Right lobe of liver (tissue), 6 donors: Measurements from ENCODE around the gene ZIC5. TPM values are rescaled to one million over a fixed set of nuclear protein-coding genes. Genes with fewer than 3 reads are reported as not detected.
"Not testable (repeated sequence)": the region's sequence is repeated elsewhere in the genome, so short reads cannot be mapped to it uniquely, and the experiment has no call there.

Experiments used
- ATAC-seq, 4 donors: fragments of 200-7000 bp; cut with Tn5 transposase; one replicate each; pipeline ENCODE4 v1.9.1; 2020; ENCODE audit warnings: mild to moderate bottlenecking in 4 of 4, moderate library complexity in 4 of 4
- DNase-seq, 3 donors: peaks; one replicate each; pipeline ENCODE4 v3.0.0-alpha.2; 2020
- H3K27ac ChIP-seq, 3 donors: fragments of 200-600 bp; one replicate each; pipeline ENCODE4 v1.8.0; 2022
- H3K27me3 ChIP-seq, 2 donors: fragments of 200-600 bp; one replicate each; pipeline ENCODE4 v1.8.0; 2022
- H3K36me3 ChIP-seq, 4 donors: fragments of 200-600 bp; sonication (generic) in 1 of 4; one replicate each; pipeline versions ENCODE4 v1.5.1 to v1.8.0; 2017 to 2022; ENCODE audit warnings: control low read depth in 1 of 4
- H3K4me1 ChIP-seq, 4 donors: fragments of 200-600 bp; sonication (generic) in 1 of 4; one replicate each; pipeline versions ENCODE4 v1.5.1 to v1.8.0; 2017 to 2022; ENCODE audit warnings: control low read depth in 1 of 4
- H3K4me3 ChIP-seq, 3 donors: fragments of 200-600 bp; one replicate each; pipeline ENCODE4 v1.8.0; 2022
- H3K9me3 ChIP-seq, 4 donors: fragments of 200-600 bp; sonication (generic) in 1 of 4; one replicate each; pipeline versions ENCODE4 v1.5.1 to v1.8.0; 2017 to 2022; ENCODE audit warnings: control low read depth in 1 of 4
- POLR2A ChIP-seq: fragments of 450-650 bp; IDR thresholded peaks from one replicate; pipeline ENCODE4 v1.6.1; 2017; ENCODE audit warnings: antibody characterized with exemption, mild to moderate bottlenecking
- WGBS: methylation state at CpG from one replicate; pipeline ENCODE4 v1.1.6; 2018; ENCODE audit warnings: low coverage, low lambda C conversion rate; ENCODE audit not compliant: insufficient coverage; ENCODE audit errors: missing lambda C conversion rate; 5-methylcytosine and 5-hydroxymethylcytosine counted together
- intact Hi-C, 2 donors: fragments of 100-400 bp; cut with DNase I; formaldehyde crosslinking; loops; one replicate each; pipeline versions ENCODE4 v1.11.2 to v1.14.1; 2022
- total RNA-seq, 6 experiments: library from RNA; depleted of rRNA in 2 of 6; stranded (reverse); fragments of >200 nt in 2 of 6; fragmentation: NEBNext Ultra II Directional in 3 of 6; extraction: Animal tissue kit (Norgen Biotek cat#: 25700) in 3 of 6; gene quantifications; one replicate each; pipeline versions ENCODE4 v1.1.0 to v1.2.4, GENCODE V29; 2016 to 2023
- TF ChIP-seq, protein P1 (sequence below), 4 donors: fragments of 200-600 bp in 3 of 4; fragments of 450-650 bp in 1 of 4; IDR thresholded peaks; one replicate each; pipeline versions ENCODE4 v1.5.1 to v1.8.0; 2016 to 2022; ENCODE audit warnings: antibody characterized with exemption in 4 of 4, mild to moderate bottlenecking in 2 of 4
- donor health status: DM: no; HTN: yes; CAD: no.
- donor health status: DM: no; HTN: no; CAD: no.
- donor health status: DM: no; HTN: no; CAD: no.
- donor health status: DM: no; HTN: yes; CAD: no.
- donor health status: DM: no; HTN: yes; CAD: no.

Gene ZIC5
- total RNA-seq, 6 experiments from 2014 or later: not detected

DNA sequence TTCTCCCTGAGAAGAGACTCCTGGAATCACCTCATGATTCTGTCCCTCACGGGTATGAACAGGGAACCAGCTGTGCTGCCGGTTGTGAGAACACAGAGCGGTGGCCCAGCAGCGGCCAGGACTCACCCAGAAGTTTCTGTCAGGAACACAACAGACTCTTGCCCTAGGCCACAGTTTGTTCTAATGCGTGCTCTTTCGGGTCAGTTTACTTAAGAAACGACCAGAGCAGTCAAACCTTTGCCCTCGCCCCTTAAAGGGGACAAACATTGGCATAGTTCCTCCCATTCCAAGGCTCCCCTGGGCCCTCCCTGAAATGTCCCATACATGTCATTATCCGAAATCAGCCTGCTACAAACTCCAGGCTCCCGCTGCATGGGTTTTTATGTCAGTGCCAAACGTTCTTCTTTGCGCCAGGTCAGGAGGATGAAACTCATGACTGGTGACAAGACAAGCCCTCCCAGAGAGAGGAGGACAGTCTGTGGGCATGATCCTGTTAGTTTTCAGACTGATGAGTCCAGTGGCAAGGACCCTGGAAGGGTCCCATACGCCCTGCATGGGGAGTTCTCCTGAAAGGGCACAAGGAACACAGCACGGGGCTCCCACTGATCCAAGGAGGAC, 18.3 kb downstream of the ZIC5 start:
- Histone ChIP-seq H3K9me3 (no peaks in the 10 kb centered on the region), H3K4me1 (peaks cover 0 to 21% (median 9%) of the 10 kb centered on the region in 4 donors), H3K4me3 (no peak overlapping the region), H3K27ac (no peak overlapping the region), H3K36me3 (no peaks in the 10 kb centered on the region), H3K27me3 (peaks cover 0 to 26% of the 10 kb centered on the region in 2 donors)
- 67% methylated on average over 8 of the region's 14 CpGs for WGBS
- no peak for TF ChIP-seq POLR2A
- TF ChIP-seq, protein P1, sequence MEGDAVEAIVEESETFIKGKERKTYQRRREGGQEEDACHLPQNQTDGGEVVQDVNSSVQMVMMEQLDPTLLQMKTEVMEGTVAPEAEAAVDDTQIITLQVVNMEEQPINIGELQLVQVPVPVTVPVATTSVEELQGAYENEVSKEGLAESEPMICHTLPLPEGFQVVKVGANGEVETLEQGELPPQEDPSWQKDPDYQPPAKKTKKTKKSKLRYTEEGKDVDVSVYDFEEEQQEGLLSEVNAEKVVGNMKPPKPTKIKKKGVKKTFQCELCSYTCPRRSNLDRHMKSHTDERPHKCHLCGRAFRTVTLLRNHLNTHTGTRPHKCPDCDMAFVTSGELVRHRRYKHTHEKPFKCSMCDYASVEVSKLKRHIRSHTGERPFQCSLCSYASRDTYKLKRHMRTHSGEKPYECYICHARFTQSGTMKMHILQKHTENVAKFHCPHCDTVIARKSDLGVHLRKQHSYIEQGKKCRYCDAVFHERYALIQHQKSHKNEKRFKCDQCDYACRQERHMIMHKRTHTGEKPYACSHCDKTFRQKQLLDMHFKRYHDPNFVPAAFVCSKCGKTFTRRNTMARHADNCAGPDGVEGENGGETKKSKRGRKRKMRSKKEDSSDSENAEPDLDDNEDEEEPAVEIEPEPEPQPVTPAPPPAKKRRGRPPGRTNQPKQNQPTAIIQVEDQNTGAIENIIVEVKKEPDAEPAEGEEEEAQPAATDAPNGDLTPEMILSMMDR (IDR thresholded peaks at IDR 0.05): no peak
- ATAC-seq (peak; percentile 16 to 71 (median 61)), DNase-seq (no peak)
- intact Hi-C loops: no loop called here

DNA sequence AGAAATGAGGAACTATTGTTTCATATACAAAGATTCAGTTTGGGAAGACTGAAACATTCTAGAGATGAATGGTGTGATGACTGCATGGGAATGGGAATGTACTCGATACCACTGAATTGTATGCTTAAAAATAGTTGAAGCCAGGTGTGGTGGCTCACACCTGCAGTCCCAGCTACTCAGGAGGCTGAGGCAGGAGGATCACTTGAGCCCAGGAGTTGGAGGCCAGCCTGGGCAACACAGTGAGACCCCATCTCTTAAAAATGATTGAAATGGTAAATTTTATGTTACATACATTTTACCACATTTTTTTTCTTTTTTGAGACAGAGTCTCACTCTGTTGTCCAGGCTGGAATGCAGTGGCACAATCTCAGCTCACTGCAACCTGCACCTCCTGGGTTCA, 19.9 kb downstream of the ZIC5 start:
- H3K9me3 ChIP-seq, ATAC-seq, intact Hi-C loops, H3K4me3 ChIP-seq, H3K36me3 ChIP-seq, DNase-seq, H3K27ac ChIP-seq: not testable (repeated sequence)
- H3K4me1 ChIP-seq: peaks cover 0 to 13% (median 5%) of the 10 kb centered on the region in 4 donors
- peaks cover 0 to 13% of the 10 kb centered on the region in 2 donors for H3K27me3 ChIP-seq
- WGBS: 78% methylated on average over 1 of the region's 1 CpG

DNA sequence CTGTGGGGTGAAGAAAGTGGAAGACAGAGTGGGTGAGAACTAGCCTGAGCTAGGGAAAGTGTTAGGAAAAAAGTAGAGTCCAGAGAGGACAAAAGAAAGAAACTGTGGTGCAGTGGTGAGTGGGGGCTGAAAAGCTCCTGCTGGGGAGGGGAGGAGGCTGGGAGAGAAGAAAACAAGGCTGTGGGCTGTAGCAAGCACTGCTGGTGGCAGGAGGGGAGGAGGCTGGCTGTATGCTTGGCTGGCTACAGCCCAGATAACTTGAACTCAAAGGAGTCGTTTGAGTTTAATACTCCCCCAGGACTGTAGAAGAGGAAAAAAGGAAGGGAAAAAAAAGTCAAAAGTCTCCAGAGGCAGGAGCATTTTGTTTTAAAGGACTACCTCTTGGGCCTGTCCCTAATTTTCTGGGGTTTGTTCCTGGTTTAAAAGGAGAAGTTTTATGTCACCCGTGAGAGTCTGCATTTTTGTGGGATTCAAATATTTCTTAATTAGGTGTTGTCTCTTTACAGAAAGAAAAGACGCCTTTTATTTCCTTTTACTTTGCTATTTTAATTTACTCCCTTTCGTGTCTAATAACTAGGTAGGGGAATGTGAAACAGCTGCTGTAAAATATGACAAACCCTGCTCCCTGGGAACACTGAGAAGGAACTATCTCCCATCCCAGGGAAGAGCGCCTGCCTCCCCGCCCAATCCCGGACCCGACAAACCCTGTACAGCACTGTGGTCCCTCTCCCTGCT, 21.7 kb downstream of the ZIC5 start:
- Histone ChIP-seq H3K9me3 (no peaks in the 10 kb centered on the region), H3K27me3 (no peaks in the 10 kb centered on the region), H3K4me1 (peaks cover 0 to 5% (median 0%) of the 10 kb centered on the region in 4 donors), H3K36me3 (no peaks in the 10 kb centered on the region), H3K27ac (no peak overlapping the region), H3K4me3 (no peak overlapping the region)
- intact Hi-C loops: no loop called here
- TF ChIP-seq, protein P1 (IDR thresholded peaks at IDR 0.05): no peak
- TF ChIP-seq POLR2A: no peak
- 73% methylated on average over 8 of the region's 8 CpGs for WGBS
- ATAC-seq (no peak), DNase-seq (no peak)

DNA sequence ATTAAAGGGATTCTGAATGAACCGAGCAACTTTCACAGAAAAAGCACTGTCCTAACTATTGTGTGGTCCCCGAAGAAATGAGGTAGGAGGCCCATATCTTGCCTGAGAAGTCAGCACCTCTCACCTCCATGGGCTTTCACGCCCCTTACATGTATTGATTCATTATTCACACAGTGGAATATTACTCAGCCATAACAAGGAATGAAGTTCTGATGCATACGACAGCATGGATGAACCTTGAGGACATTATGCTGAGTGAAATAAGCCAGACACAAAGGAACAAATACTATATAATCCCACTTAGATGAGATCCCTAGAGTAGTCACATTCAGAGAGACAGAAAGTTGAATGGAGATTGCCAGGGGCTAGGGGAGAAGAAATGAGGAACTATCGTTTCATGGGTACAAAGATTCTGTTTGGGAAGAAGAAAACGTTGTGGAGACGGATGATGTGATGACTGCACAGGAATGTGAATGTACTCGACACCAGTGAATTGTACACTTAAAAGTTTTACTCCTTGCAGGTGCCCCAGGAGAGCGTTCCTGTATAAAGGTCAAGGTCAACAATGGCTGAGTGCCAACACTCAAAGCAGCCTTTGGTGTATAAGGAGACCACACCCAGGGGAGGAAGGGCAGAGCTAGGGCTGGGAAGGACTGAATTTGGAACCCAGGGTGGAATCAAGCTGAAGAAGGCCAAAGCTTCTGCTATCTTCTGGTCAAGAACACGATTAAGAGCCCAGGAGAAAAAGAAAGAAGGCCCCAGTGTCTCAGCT, 22.5 kb downstream of the ZIC5 start:
- Histone ChIP-seq H3K27ac (no peak overlapping the region), H3K4me3 (no peak overlapping the region), H3K27me3 (no peaks in the 10 kb centered on the region), H3K36me3 (no peaks in the 10 kb centered on the region), H3K4me1 (peaks cover 0 to 5% (median 0%) of the 10 kb centered on the region in 4 donors), H3K9me3 (no peaks in the 10 kb centered on the region)
- ATAC-seq (no peak), DNase-seq (no peak)
- intact Hi-C loops: no loop called here
- 78% methylated on average over 10 of the region's 10 CpGs for WGBS
- TF ChIP-seq, protein P1 (IDR thresholded peaks at IDR 0.05): no peak
- no peak for TF ChIP-seq POLR2A

DNA sequence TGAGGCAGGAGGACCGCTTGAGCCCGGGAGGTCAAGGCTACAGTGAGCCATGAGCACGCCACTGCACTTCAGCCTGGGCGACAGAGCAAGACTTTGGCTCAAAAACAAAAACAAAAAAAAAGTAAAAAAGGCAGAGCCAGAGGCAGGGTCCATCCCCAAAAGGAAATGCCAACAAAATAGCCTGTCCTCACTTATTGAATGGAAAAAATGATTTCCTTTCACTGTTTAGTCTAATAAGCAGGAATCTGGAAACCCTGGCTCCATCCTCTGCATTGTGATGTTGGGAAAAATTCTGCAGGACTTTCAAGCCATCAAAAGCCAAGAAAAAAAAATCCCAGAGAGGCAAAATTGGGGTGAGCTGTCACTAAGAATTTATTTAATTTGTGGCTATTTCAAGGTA, 23.2 kb downstream of the ZIC5 start:
- ATAC-seq: no peak
- no peak for DNase-seq
- 81% methylated on average over 4 of the region's 4 CpGs for WGBS
- TF ChIP-seq, protein P1 (IDR thresholded peaks at IDR 0.05): no peak
- no peak for TF ChIP-seq POLR2A
- Histone ChIP-seq H3K36me3 (no peaks in the 10 kb centered on the region), H3K9me3 (no peaks in the 10 kb centered on the region), H3K27me3 (no peaks in the 10 kb centered on the region), H3K4me3 (no peak overlapping the region), H3K4me1 (peaks cover 0 to 5% (median 0%) of the 10 kb centered on the region in 4 donors), H3K27ac (no peak overlapping the region)
- intact Hi-C loops: no loop called here
